Inferior parietal cortex (tissue), 1 donor: ENCODE data around the gene RBM14.
"Not testable (repeated sequence)": the region's sequence is repeated elsewhere in the genome, so short reads cannot be mapped to it uniquely, and the experiment has no call there.

Experiments
- DNase-seq: peaks from one replicate; pipeline ENCODE4 v3.0.0-alpha.2; 2016; ENCODE audit errors: extremely low spot score

RBM14 gene

GRCh38 chr11:66616379-66617154 lies at the start of gene RBM14:
Gene RBM14 (plus strand): TSS chr11:66616630. CDS start chr11:66616721, 91 bp downstream.
- DNase-seq, result peak; percentile 98

GRCh38 chr11:66567787-66568123 lies 48.7 kb upstream of the RBM14 start:
- DNase-seq, result no peak

- peak; percentile 94 for DNase-seq
These were observed 48.1 kb upstream of the RBM14 start, which contains the start of gene CTSF for GRCh38 chr11:66568124-66568916. Gene CTSF (minus strand): TSS chr11:66568606. CDS start chr11:66568486, 120 bp downstream.

GRCh38 chr11:66569076-66569475 lies 47.4 kb upstream of the RBM14 start:
- no peak for DNase-seq

- no peak for DNase-seq
These were observed 46.2 kb upstream of the RBM14 start for GRCh38 chr11:66570079-66570849.

GRCh38 chr11:66570850-66571180 lies 45.6 kb upstream of the RBM14 start:
- no peak for DNase-seq

GRCh38 chr11:66579017-66579606 lies 37.3 kb upstream of the RBM14 start:
- DNase-seq, result peak; percentile 72

GRCh38 chr11:66580803-66581202 lies 35.6 kb upstream of the RBM14 start:
- no peak for DNase-seq

- no peak for DNase-seq
These were observed 35.2 kb upstream of the RBM14 start for GRCh38 chr11:66581261-66581660.

GRCh38 chr11:66582565-66583147 lies 33.8 kb upstream of the RBM14 start:
- not testable (repeated sequence) for DNase-seq

GRCh38 chr11:66585447-66585846 lies 31.0 kb upstream of the RBM14 start:
- DNase-seq, result not testable (repeated sequence)

GRCh38 chr11:66586136-66586535 lies 30.3 kb upstream of the RBM14 start:
- no peak for DNase-seq

GRCh38 chr11:66589315-66589714 lies 27.1 kb upstream of the RBM14 start:
- not testable (repeated sequence) for DNase-seq

- DNase-seq, result no peak
These were observed 26.3 kb upstream of the RBM14 start for GRCh38 chr11:66589996-66590675.

- no peak for DNase-seq
These were observed 25.3 kb upstream of the RBM14 start for GRCh38 chr11:66591175-66591574.

GRCh38 chr11:66592457-66593302 lies 23.8 kb upstream of the RBM14 start, which contains the start of the genes CCDC87 and CCS:
Gene CCDC87 (minus strand): TSS chr11:66593063. CDS start chr11:66593015, 48 bp downstream.
Gene CCS (plus strand): TSS chr11:66593185. CDS start chr11:66593262, 77 bp downstream.
- peak; percentile 97 for DNase-seq

- no peak for DNase-seq
These were observed 23.2 kb upstream of the RBM14 start for GRCh38 chr11:66593303-66593635.

- DNase-seq, result no peak
These were observed 22.8 kb upstream of the RBM14 start for GRCh38 chr11:66593650-66594049.

- no peak for DNase-seq
These were observed 21.1 kb upstream of the RBM14 start for GRCh38 chr11:66595245-66595904.
